HepG2 (cell line): ENCODE measurements around the gene NMRAL1. TPM values are rescaled to one million over a fixed set of nuclear protein-coding genes. Genes with fewer than 3 reads are reported as not detected.

Experiments
- GTF3A ChIP-seq: sonication (generic); formaldehyde crosslinking; conservative IDR thresholded peaks from 2 replicates; pipeline ENCODE4 v1.4.0; 2020; ENCODE audit warnings: mild to moderate bottlenecking, missing genetic modification reagents
- KAT8 ChIP-seq: IDR thresholded peaks from 2 replicates; pipeline ENCODE4 v1.6.1; 2016; ENCODE audit warnings: missing genetic modification reagents, missing compliant biosample characterization
- MEIS1 ChIP-seq: sonication (generic); formaldehyde crosslinking; IDR thresholded peaks from 2 replicates; pipeline ENCODE4 v1.9.0; 2021; ENCODE audit warnings: mild to moderate bottlenecking, missing genetic modification reagents, moderate library complexity, borderline replicate concordance
- ZNF24 ChIP-seq: fragments of 450-650 bp; IDR thresholded peaks from 2 replicates; pipeline ENCODE4 v1.6.1; 2017; ENCODE audit warnings: antibody characterized with exemption, mild to moderate bottlenecking
- ZNF850 ChIP-seq: sonication (generic); formaldehyde crosslinking; conservative IDR thresholded peaks from 2 replicates; pipeline ENCODE4 v1.9.0; 2021; ENCODE audit warnings: mild to moderate bottlenecking, missing genetic modification reagents
- polyA plus RNA-seq, 8 experiments: library from polyadenylated mRNA; depleted of rRNA in 3 of 8; stranded (reverse) in 7 of 8; unstranded in 1 of 8; fragments of >200 nt; fragmentation: Illumina TruSeq in 4 of 8; extraction: Trizol in 4 of 8; gene quantifications; 2 replicates each; pipeline versions ENCODE4 v1.2.1 to v1.2.3, GENCODE V29; 2011 to 2016; ENCODE audit warnings: low read depth in 4 of 8, missing spikeins in 1 of 8, mixed read lengths in 1 of 8; ENCODE audit not compliant: insufficient read depth in 1 of 8
- total RNA-seq, 5 experiments: library from RNA; depleted of rRNA; stranded (reverse); fragments of >200 nt; fragmentation: Illumina TruSeq; extraction: Trizol; gene quantifications; 2 replicates each; pipeline ENCODE4 v1.2.3, GENCODE V29; 2016; ENCODE audit warnings: low read depth in 1 of 5
- TF ChIP-seq, protein P1 (sequence below): sonication (generic); formaldehyde crosslinking; IDR thresholded peaks from 2 replicates; pipeline ENCODE4 v1.4.0; 2020; ENCODE audit warnings: missing genetic modification reagents
- TF ChIP-seq, protein P2 (sequence below), 2 experiments: fragments of 450-650 bp in 1 of 2; sonication (generic) in 1 of 2; formaldehyde crosslinking in 1 of 2; IDR thresholded peaks; 2 replicates each; pipeline versions ENCODE4 v1.6.1 to v1.8.0; 2016 to 2022; ENCODE audit warnings: antibody characterized with exemption in 1 of 2, mild to moderate bottlenecking in 1 of 2, missing genetic modification reagents in 1 of 2
- TF ChIP-seq, protein P3 (sequence below): IDR thresholded peaks from 2 replicates; pipeline ENCODE4 v1.6.1; 2016; ENCODE audit warnings: low read depth, control low read depth
- TF ChIP-seq, protein P4 (sequence below): sonication (generic); formaldehyde crosslinking; IDR thresholded peaks from 2 replicates; pipeline ENCODE4 v1.5.1; 2020; ENCODE audit warnings: mild to moderate bottlenecking, missing genetic modification reagents, moderate library complexity
- TF ChIP-seq, protein P5 (sequence below): sonication (generic); formaldehyde crosslinking; IDR thresholded peaks from 2 replicates; pipeline ENCODE4 v1.8.0; 2023; ENCODE audit warnings: mild to moderate bottlenecking, missing genetic modification reagents
- TF ChIP-seq, protein P6 (sequence below): IDR thresholded peaks from 2 replicates; pipeline ENCODE4 v1.6.1; 2012; ENCODE audit warnings: inconsistent platforms

NMRAL1 gene
- total and polyA plus RNA-seq, 2 of the 13 experiments (the other 11 are each of a cell fraction or from before 2014, with no cell fraction given) = 30.8 to 33.1 TPM

DNA sequence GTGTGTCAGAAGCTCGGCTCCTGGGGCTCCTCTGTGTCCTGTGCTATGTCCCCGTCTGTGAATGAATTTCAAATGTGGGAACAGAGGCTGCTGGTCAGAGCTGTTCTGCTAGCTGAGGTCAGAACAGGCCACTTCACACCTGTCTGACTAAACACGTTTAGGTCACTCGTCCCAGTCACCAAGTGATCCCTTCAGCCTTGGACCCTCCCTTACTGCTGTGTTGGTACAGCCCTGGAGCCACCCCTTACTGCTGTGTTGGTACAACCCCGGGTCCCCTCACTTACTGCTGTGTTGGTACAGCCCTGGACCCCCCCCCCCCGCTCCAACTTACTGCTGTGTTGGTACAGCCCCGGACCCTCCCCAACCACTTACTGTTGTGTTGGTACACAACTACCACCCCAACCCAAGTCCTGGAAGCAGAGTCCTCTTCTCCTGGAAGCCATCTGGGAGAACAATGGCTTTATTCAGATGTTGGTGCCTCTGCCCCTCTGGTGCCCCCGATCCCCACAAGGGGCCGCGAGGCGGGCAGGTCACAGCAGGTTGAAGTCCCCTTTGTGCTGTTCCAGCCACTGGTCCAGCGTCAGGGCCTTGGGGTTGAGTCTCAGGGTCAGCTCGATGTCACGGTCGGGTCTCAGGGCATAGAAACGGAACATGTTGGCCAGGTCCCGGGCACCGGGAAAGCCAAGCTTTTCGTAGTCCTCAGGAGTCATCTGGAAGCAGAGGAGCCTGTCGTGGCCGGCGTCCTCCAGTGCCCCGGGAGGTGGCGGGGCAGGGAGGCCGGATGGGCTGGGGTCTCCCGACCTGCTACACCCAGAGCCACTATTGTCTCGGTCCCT, 13.0 kb downstream of the NMRAL1 start (continued):
- TF ChIP-seq, protein P1, sequence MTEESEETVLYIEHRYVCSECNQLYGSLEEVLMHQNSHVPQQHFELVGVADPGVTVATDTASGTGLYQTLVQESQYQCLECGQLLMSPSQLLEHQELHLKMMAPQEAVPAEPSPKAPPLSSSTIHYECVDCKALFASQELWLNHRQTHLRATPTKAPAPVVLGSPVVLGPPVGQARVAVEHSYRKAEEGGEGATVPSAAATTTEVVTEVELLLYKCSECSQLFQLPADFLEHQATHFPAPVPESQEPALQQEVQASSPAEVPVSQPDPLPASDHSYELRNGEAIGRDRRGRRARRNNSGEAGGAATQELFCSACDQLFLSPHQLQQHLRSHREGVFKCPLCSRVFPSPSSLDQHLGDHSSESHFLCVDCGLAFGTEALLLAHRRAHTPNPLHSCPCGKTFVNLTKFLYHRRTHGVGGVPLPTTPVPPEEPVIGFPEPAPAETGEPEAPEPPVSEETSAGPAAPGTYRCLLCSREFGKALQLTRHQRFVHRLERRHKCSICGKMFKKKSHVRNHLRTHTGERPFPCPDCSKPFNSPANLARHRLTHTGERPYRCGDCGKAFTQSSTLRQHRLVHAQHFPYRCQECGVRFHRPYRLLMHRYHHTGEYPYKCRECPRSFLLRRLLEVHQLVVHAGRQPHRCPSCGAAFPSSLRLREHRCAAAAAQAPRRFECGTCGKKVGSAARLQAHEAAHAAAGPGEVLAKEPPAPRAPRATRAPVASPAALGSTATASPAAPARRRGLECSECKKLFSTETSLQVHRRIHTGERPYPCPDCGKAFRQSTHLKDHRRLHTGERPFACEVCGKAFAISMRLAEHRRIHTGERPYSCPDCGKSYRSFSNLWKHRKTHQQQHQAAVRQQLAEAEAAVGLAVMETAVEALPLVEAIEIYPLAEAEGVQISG (CRISPR knock-in tag) = peak; percentile 73
- TF ChIP-seq, protein P2, sequence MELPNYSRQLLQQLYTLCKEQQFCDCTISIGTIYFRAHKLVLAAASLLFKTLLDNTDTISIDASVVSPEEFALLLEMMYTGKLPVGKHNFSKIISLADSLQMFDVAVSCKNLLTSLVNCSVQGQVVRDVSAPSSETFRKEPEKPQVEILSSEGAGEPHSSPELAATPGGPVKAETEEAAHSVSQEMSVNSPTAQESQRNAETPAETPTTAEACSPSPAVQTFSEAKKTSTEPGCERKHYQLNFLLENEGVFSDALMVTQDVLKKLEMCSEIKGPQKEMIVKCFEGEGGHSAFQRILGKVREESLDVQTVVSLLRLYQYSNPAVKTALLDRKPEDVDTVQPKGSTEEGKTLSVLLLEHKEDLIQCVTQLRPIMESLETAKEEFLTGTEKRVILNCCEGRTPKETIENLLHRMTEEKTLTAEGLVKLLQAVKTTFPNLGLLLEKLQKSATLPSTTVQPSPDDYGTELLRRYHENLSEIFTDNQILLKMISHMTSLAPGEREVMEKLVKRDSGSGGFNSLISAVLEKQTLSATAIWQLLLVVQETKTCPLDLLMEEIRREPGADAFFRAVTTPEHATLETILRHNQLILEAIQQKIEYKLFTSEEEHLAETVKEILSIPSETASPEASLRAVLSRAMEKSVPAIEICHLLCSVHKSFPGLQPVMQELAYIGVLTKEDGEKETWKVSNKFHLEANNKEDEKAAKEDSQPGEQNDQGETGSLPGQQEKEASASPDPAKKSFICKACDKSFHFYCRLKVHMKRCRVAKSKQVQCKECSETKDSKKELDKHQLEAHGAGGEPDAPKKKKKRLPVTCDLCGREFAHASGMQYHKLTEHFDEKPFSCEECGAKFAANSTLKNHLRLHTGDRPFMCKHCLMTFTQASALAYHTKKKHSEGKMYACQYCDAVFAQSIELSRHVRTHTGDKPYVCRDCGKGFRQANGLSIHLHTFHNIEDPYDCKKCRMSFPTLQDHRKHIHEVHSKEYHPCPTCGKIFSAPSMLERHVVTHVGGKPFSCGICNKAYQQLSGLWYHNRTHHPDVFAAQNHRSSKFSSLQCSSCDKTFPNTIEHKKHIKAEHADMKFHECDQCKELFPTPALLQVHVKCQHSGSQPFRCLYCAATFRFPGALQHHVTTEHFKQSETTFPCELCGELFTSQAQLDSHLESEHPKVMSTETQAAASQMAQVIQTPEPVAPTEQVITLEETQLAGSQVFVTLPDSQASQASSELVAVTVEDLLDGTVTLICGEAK (IDR thresholded peaks at IDR 0.05) = no peak
- TF ChIP-seq, protein P2 (CRISPR knock-in tag; IDR thresholded peaks at IDR 0.05) = peak; percentile 63
- no peak for TF ChIP-seq ZNF850 (CRISPR knock-in tag)
- peak; percentile 63; the same call in 1 of the 2 replicates for TF ChIP-seq MEIS1 (CRISPR knock-in tag)
- TF ChIP-seq, protein P3, sequence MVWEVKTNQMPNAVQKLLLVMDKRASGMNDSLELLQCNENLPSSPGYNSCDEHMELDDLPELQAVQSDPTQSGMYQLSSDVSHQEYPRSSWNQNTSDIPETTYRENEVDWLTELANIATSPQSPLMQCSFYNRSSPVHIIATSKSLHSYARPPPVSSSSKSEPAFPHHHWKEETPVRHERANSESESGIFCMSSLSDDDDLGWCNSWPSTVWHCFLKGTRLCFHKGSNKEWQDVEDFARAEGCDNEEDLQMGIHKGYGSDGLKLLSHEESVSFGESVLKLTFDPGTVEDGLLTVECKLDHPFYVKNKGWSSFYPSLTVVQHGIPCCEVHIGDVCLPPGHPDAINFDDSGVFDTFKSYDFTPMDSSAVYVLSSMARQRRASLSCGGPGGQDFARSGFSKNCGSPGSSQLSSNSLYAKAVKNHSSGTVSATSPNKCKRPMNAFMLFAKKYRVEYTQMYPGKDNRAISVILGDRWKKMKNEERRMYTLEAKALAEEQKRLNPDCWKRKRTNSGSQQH (CRISPR knock-in tag) = peak; percentile 82; the same call in 1 of the 2 replicates
- TF ChIP-seq KAT8 (CRISPR knock-in tag) = peak; percentile 56; the same call in 1 of the 2 replicates
- TF ChIP-seq GTF3A (CRISPR knock-in tag) = 0 out of 2 replicates have a peak, but pooled peaks have one; percentile 17
- TF ChIP-seq ZNF24 = no peak
- TF ChIP-seq, protein P4, sequence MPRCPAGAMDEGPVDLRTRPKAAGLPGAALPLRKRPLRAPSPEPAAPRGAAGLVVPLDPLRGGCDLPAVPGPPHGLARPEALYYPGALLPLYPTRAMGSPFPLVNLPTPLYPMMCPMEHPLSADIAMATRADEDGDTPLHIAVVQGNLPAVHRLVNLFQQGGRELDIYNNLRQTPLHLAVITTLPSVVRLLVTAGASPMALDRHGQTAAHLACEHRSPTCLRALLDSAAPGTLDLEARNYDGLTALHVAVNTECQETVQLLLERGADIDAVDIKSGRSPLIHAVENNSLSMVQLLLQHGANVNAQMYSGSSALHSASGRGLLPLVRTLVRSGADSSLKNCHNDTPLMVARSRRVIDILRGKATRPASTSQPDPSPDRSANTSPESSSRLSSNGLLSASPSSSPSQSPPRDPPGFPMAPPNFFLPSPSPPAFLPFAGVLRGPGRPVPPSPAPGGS (CRISPR knock-in tag) = peak; percentile 69; the same call in 1 of the 2 replicates
- TF ChIP-seq, protein P5, sequence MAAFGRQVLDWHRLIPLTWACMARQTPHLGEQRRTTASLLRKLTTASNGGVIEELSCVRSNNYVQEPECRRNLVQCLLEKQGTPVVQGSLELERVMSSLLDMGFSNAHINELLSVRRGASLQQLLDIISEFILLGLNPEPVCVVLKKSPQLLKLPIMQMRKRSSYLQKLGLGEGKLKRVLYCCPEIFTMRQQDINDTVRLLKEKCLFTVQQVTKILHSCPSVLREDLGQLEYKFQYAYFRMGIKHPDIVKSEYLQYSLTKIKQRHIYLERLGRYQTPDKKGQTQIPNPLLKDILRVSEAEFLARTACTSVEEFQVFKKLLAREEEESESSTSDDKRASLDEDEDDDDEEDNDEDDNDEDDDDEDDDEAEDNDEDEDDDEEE (CRISPR knock-in tag) = no peak
- TF ChIP-seq, protein P6, sequence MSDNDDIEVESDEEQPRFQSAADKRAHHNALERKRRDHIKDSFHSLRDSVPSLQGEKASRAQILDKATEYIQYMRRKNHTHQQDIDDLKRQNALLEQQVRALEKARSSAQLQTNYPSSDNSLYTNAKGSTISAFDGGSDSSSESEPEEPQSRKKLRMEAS = peak; percentile 85
